ENCODE measurements around the gene DLGAP4.

DLGAP4 gene

DNA sequence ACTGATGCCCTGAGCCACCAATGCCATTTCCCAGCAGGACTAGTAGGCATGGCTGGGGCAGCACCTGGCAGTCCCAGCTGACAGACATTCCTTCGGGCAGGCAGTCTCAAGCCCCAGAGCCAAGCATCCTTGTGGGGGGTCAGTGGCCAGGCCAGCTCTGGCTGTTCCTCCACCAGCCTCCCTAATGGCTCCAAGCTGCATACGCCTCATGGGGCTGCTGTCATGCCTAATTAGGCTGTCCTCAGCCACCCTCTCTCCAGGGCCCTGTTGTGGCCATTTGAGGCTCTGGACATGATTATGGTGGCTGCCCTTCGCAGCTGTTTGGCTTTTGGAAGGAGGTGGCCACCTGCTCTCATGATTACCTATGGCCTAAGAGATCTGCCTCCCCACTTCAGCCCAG, 79.4 kb downstream of the DLGAP4 start:
- DNase-seq: no peak

DNA sequence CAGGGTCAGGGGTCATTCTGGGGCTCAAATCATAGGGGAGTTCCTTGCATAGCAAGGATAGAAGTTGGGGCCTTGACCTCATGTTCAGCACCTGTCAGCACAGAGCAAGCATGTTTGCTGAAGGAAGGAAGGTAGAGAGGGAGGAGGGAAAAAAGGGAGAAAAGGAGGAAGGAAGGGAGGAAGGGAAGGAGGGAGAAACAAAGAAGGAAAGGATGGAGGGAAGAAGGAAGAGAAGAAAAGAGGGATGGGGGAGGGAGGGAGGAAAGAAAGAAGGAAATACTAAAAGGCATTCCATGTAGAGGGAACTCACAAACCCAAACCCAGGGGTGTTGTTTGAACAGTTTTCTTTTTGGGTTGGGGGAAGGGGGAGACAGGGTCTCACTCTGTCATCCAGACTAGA, 80.1 kb downstream of the DLGAP4 start:
- DNase-seq: no peak

DNA sequence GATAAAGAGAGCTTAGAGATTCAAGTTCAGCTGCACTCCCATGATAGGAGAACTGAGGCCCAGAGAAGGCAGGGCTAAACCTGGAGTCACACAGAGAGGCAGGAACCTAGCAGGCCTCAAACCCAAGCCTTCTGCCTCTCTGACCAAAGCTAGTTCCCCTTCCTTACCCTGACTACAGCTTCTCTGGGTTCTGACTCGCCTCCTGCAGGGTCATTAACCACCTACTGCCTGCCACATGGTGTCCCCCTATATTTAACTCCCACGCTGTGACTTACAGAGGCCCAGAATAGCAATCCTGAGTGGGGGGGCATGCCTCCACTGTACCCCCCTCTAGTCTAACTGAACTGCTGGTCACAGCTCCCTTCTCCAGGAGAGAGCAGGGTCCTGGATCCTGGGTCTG, 84.1 kb downstream of the DLGAP4 start:
- no peak for DNase-seq

DNA sequence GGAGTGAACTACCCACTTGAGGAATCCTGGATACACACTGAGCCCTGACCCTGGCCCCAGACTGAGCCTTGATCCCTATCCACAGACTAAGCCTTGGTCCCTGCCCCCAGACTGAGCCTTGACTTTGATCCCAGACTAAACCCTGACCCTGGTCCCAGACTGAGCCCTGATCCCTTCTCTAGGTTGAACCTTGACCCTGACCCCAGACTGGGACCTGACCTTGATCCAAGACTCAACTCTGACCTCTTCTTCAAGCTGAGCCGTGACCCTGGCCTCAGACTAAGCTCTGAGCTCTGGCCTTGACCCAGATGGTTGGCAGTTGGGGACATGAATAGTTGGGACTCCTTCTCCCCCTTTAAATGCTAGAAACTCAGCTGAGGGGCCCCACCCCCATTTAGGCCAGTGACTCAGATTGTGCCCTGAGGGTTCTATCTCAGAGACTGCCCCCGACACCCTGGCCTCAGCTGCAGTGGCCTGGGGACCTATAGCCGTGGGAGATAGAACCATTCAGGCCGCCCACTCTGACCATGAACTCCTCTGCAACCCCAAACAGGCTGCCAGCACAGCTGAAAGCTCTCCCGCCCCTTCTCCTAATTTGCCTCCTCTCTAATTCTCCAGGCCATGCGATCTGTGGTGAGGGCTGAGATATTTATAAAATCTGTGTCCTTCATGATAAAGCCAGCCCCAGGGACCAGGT, 84.7 kb downstream of the DLGAP4 start:
- DNase-seq: no peak

- no peak for DNase-seq
Measured at GRCh38 chr20:36391456-36391855, 85.3 kb downstream of the DLGAP4 start.

DNA sequence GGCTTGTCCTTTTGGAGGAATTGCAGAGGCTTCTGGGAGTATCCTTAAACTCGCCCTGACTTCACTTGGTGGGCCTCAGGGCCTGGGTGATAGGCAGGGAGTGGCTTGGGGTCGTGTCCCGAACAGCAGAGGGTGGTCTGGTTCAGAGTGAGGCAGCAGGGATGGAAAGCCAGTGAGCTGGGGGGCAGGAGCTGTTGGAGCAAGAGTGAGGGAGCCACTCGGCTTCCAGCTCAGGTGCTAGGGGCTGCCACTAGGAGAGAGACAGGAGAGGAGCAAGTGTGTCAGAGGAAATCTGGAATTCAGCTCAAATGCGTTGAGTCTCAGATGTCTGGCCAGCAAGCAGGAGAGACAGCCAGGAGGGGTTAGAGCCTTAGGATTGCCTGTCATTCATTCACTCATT, 85.8 kb downstream of the DLGAP4 start:
- DNase-seq: no peak

- no peak for DNase-seq
Measured at GRCh38 chr20:36392989-36393388, 86.8 kb downstream of the DLGAP4 start.

GRCh38 chr20:36394340-36394965, 88.3 kb downstream of the DLGAP4 start:
- DNase-seq: no peak

DNA sequence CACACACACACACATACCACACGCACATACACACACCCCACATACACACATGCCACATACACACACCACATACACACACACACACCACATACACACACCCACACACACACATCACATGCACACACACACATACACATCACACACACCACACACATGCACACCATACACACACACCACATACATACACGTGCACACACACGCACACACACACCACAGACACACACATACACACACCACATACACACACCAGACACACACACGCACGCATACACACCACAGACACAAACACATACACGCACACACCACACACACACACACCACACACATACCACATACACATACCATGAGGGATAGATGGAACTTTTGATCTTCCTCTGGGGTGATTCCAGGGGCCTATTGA, 90.2 kb downstream of the DLGAP4 start:
- no peak for DNase-seq

DNA sequence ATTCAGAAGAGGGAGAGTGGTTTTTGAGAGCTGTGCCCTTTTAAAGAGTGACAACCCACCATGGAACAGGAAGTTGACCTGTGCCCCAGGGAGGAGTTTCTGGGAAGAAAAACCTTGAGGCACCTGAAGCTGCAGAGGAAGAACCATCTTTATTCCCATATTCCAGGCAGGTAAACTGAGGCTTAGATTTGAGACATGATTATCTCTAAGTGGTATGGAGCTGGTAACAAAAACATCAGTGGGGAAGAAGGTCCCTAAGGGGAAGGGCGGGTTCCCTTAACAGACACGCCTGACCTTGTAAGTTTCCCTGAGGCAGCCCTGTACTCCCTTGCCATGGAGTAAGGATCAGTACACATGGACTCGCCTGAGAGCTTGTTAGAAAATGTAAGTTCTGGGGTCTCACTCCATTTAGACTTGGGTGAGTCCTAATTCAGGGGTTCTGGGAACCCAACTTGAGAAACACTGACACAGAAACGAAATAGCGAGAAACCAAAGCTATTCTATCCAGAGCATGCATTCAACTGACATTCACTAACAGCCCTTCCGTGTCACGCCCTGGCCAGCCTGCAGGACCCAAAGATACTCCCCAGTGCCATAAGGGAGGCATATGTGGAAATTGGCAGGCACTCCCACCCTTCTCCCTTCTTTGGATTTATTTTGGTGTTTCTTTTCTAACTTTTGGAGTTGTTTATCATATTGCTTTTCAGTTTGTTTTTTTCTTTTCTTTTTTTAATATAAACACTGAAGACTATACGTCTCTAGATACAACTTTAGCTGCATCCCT, 90.9 kb downstream of the DLGAP4 start:
- DNase-seq: no peak

DNA sequence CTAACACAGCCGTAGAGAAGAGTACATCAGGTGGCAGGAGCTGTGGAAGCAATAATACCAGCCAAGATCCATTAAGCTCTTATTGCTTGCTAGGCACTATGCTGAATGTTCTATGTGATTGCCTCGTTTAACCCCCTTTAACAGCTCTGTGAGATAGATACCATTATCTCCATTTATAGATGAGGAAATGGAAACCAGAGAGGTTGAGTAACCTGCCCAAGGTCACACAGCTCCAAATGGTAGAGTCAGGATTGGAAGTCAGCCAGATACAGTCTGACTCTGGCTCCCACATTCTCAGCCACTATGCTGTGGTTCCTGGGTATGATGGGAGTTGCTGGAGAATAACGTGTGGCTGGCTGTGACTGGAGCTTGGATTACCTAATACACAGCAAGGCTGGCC, 92.4 kb downstream of the DLGAP4 start:
- DNase-seq: no peak

- no peak for DNase-seq
Measured at GRCh38 chr20:36399147-36399968, 93.2 kb downstream of the DLGAP4 start.

GRCh38 chr20:36399969-36400545, 93.9 kb downstream of the DLGAP4 start:
- no peak for DNase-seq

DNA sequence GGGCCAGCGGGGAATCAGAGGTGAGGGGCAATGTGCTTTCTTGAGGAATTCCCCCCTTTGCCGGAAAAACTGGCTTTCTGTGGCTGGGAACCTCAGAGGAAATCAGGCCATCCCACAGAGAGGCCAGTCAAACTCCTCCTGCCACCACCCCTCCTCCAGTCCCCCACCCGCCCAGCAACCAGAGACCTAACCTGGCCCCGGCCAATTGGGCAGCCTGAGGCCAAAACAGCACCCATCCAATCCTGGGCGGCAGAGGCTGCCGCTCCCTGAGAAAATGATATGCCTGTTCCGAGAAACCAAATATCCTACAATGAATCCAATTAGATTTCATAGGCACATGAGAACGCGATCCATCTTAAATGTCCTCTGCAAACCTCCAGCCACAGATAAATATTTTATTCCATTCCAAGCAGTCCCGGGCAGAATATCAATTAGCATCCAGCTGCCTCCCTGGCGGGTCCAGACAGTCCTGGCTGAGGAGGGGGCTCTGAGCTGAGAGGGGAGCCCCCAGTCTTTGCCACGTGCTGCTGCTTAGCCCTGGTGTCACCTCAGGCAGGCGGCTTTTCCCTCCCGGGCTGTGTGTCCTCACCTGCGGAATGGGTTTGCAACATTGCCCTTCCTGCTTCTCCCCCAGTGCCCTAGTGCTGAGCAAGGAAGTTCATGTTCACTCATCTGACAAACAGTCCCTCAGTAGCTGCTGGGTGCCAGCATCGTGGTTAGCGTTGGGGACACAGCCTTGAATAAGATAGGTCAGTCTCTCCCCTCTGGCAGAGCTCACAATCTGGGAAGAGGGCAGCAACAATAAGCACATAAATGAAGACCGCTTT, 95.0 kb downstream of the DLGAP4 start:
- DNase-seq: no peak

DNA sequence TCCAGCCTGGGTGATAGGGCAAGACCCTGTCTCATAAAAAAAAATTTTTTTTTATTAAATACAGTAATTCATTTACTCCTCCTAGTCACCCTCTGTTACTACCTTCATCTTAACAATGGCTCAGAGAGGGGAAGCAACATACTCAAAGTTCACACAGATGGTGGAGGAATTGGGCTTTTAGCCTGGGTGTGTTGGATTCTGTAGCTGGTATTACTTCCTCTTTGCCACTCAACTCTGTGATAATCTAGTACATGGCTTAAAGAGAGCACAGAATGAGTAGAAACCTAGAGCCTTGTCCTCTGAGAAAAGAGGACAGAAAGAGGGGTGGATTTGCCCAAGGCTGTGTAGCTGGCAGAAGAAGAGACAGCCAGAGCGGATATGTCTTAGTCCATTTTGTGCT, 96.6 kb downstream of the DLGAP4 start:
- DNase-seq: no peak

DNA sequence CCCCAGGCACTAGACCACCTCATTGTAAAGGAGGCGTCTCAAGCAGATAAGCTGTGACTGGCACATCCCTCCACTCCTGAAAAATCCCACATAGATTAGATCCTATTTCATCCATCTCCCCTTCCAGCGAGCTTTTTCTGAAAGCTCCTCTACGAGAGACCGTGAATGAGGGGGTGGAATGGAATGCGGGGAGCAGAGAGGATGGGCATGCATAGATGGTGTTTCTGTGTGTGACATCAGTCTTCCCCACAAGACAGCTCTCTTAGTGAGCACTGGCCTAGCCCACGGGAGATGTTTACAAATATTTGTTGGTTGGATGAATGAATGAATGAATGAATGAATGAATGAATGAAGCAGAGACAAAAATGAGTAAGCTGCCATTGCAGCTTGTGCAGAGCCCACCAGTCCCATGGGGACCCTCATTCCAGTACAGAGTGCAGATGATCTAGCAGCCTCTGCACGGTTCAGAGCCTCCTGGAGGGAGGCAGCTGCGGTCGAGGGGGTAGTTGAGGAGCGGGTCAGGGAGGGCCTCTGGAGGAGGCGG, 98.4 kb downstream of the DLGAP4 start:
- DNase-seq: no peak

GRCh38 chr20:36405255-36405654, 99.1 kb downstream of the DLGAP4 start:
- DNase-seq: no peak

DNA sequence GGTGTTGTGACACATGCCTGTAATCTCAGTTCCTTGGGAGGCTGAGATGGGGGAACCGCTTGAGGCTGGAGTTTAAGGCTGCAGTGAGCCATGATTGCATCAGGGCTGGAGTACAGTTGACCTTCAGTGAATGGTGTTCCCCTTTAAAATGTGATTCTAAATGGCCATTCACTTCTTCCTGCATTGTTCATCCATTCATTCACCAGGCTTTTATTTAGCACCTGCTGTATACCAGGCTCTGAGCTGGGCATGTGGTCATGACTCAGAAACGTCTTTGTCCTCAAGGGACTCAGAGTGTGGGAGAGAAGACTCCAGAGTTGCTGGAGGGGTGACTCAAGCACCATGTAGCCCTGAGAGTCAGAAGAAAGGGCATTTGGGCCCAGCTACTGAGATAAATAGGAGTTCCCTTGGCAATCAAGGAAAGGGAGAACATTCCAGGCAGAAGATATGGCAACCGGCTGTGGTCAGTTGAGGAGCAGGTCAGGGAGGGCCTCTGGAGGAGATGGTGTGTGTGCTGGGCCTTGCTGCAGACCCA, 101.1 kb downstream of the DLGAP4 start:
- no peak for DNase-seq

GRCh38 chr20:36408219-36408618, 102.1 kb downstream of the DLGAP4 start:
- DNase-seq: no peak

DNA sequence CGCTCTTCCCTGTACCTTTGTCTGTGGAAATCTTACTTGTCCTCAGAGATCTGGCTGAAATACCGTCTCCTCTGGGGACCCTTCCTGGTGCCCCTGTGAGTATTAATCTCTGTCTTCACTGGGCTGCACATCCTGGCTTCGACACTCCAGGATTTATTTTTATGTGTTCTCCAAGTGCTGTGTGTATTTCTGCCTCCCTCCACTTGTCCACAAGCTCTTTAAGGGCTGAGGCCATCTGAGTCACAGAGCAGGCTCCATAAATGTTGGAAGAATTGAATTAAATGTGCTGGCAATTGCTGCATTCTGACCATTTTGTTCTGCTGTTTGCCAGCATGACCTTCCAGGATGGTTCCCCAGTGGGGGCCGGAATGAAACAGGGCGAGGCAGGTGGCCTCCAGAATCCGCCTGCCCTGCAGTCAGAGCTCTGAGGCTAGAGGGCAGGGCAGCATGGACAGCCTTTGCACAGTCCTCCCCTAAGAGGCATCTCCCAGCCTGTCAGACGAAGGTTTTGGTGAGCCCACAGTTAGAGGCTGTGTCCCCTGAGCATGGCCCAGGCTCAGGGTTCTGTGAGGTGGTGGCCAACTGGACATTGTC, 105.8 kb downstream of the DLGAP4 start:
- no peak for DNase-seq

GRCh38 chr20:36415475-36416002, 109.4 kb downstream of the DLGAP4 start:
- no peak for DNase-seq
